Right atrium auricular region (tissue), 2 donors: ENCODE results near the gene SSBP4. TPM values are rescaled to one million over a fixed set of nuclear protein-coding genes. Genes with fewer than 3 reads are reported as not detected.
"Not testable (repeated sequence)": the region's sequence is repeated elsewhere in the genome, so short reads cannot be mapped to it uniquely, and the experiment has no call there.

Experiments
- DNase-seq: peaks from one replicate; pipeline ENCODE4 v3.0.0-alpha.2; 2019; ENCODE audit warnings: low spot score
- H3K27ac ChIP-seq, 2 donors: fragments of 200-600 bp; sonication (generic); 1 replicate in 1 of 2; 2 replicates in 1 of 2; pipeline ENCODE4 v1.5.1; 2016 to 2019
- H3K27me3 ChIP-seq, 2 donors: fragments of 200-600 bp; sonication (generic); one replicate each; pipeline versions ENCODE4 v1.5.1 to v1.6.0; 2017 to 2019
- H3K36me3 ChIP-seq: fragments of 200-600 bp; sonication (generic); one replicate; pipeline ENCODE4 v1.5.1; 2016
- H3K4me1 ChIP-seq, 2 donors: fragments of 200-600 bp; sonication (generic); one replicate each; pipeline versions ENCODE4 v1.5.1 to v1.6.0; 2017 to 2019
- H3K4me3 ChIP-seq, 2 donors: fragments of 200-600 bp; sonication (generic); 1 replicate in 1 of 2; 2 replicates in 1 of 2; pipeline ENCODE4 v1.5.1; 2017 to 2019; ENCODE audit warnings: mild to moderate bottlenecking in 1 of 2, moderate library complexity in 1 of 2
- H3K9me3 ChIP-seq, 2 donors: fragments of 200-600 bp; sonication (generic); one replicate each; pipeline ENCODE4 v1.5.1; 2019
- total RNA-seq, 2 donors: library from RNA; depleted of rRNA; stranded (reverse); fragments of >200 nt; gene quantifications; one replicate each; pipeline ENCODE4 v1.1.0, GENCODE V29; 2016
- TF ChIP-seq, protein P1 (sequence below), 2 donors: fragments of 200-600 bp; sonication (generic); IDR thresholded peaks; one replicate each; pipeline ENCODE4 v1.5.1; 2019; ENCODE audit warnings: antibody characterized with exemption in 2 of 2

Gene SSBP4
- total RNA-seq, 2 donors from 2014 or later, result 31.7 to 59.5 TPM

DNA sequence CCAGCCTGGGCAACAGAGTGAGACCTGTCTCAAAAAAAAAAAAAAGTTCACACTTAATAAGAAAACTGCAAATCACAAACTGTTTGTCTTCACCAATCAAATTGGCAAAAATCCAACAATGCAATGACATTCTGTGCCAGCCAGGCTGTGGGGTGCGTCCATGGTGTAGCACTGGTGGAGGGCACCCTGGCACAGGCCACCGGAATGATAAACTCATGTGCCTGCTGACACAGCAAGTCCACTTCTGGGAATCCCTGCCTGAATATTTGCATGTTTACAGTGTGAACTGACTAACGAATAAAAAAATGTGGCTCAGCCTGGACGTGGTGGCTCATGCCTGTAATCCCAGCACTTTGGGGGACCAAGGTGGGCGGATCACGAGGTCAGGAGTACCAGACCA, 20.2 kb upstream of the SSBP4 start:
- no peak overlapping the region for H3K4me3 ChIP-seq
- H3K27ac ChIP-seq, result no peak overlapping the region
- H3K9me3 ChIP-seq, result no peaks in the 10 kb centered on the region
- peaks cover 0 to 10% of the 10 kb centered on the region in 2 donors for H3K4me1 ChIP-seq
- no peaks in the 10 kb centered on the region for H3K36me3 ChIP-seq
- DNase-seq, result no peak
- TF ChIP-seq, protein P1, sequence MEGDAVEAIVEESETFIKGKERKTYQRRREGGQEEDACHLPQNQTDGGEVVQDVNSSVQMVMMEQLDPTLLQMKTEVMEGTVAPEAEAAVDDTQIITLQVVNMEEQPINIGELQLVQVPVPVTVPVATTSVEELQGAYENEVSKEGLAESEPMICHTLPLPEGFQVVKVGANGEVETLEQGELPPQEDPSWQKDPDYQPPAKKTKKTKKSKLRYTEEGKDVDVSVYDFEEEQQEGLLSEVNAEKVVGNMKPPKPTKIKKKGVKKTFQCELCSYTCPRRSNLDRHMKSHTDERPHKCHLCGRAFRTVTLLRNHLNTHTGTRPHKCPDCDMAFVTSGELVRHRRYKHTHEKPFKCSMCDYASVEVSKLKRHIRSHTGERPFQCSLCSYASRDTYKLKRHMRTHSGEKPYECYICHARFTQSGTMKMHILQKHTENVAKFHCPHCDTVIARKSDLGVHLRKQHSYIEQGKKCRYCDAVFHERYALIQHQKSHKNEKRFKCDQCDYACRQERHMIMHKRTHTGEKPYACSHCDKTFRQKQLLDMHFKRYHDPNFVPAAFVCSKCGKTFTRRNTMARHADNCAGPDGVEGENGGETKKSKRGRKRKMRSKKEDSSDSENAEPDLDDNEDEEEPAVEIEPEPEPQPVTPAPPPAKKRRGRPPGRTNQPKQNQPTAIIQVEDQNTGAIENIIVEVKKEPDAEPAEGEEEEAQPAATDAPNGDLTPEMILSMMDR (IDR thresholded peaks at IDR 0.05), result no peak
- H3K27me3 ChIP-seq, result no peaks in the 10 kb centered on the region

DNA sequence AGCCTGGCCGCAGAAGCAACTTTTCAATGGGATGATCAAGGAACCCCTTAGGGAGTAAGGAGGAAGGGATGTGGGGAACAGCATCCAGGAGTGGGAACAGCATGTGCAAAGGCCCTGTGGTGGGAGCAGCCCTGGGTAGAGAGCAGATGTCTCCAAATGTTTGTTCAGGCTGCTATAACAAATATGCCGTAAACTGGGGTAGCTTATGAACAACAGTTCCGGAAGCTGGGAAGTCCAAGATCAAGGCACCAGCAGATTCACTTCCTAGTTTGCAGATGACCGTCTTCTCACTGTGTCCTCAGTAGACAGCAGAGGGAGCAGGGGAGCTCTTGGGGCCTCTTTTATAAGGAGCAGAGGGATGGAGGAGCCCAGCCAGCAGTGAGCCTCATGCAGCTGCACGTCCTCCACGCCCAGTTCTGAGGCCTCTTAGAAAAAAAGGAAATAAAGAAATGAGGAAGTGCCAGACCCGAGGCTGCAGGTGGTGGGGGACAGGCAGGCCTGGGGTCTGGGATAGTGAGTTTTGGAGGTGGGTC, 17.6 kb upstream of the SSBP4 start:
- Histone ChIP-seq H3K9me3 (no peaks in the 10 kb centered on the region), H3K27ac (peak overlapping the region in 1 of 2 donors; percentile 39), H3K4me1 (peaks cover 0 to 10% of the 10 kb centered on the region in 2 donors), H3K27me3 (no peaks in the 10 kb centered on the region), H3K4me3 (no peak overlapping the region), H3K36me3 (no peaks in the 10 kb centered on the region)
- TF ChIP-seq, protein P1 (IDR thresholded peaks at IDR 0.05), result peak in 1 of 2 donors; percentile 34
- DNase-seq, result no peak

DNA sequence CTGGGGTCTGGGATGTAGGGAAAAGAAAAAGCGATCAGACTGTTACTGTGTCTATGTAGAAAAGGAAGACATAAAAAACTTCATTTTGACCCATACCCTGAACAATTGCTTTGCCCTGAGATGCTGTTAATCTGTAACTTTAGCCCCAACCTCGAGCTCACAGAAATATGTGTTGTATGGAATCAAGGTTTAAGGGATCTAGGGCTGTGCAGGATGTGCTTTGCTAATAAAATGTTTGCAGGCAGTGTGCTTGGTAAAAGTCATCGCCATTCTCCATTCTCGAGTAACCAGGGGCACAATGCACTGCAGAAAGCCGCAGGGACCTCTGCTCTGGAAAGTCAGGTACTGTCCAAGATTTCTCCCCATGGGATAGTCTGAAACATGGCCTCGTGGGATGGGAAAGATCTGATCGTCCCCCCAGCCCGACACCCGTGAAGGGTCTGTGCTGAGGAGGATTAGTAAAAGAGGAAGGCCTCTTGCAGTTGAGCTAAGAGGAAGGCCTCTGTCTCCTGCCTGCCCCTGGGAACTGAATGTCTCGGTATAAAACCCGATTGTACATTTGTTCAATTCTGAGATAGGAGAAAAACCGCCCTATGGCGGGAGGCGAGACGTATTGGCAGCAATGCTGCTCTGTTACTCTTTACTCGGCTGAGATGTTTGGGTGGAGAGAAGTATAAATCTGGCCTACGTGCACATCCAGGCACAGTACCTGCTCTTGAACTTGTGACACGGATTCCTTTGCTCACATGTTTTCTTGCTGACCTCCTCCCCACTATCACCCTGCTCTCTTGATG, 16.5 kb upstream of the SSBP4 start:
- not testable (repeated sequence) for H3K4me1 ChIP-seq, H3K4me3 ChIP-seq, DNase-seq, H3K9me3 ChIP-seq, H3K27me3 ChIP-seq, H3K36me3 ChIP-seq
- peak overlapping the region in 1 of 2 donors; percentile 39 for H3K27ac ChIP-seq

DNA sequence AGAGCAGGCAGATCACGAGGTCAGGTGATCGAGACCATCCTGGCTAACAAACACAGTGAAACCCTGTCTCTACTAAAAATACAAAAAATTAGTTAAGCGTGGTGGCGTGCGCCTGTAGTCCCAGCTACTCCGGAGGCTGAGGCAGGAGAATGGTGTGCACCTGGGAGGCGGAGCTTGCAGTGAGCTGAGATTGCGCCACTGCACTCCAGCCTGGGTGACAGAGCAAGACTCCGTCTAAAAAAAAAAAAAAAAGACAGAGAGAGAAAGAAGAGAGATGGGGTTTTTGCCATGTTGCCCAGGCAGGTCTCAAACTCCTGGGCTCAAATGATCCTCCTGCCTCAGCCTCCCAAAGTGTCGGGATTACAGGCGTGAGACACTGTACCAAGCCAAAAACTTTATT, 13.4 kb upstream of the SSBP4 start:
- H3K27me3 ChIP-seq, H3K9me3 ChIP-seq, H3K27ac ChIP-seq, H3K4me1 ChIP-seq, H3K4me3 ChIP-seq, DNase-seq, H3K36me3 ChIP-seq: not testable (repeated sequence)

DNA sequence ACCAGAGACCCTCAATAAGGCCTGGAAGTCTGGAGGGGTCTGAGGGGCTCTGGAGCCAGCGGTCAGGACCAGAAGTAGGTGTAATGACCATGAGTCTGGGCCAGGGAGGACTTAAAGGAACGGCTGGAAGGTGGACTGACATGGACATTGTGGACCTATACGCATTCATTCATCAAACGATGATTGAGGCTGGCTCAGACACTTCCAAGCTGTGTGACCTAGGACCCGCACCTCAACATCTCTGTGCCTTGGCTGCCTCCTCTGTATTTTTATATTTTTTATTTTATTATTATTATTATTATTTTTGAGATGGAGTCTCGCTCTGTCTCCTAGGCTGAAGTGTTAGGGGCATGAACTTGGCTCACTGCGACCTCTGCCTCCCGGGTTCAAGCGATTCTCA, 12.4 kb upstream of the SSBP4 start:
- Histone ChIP-seq H3K9me3 (no peaks in the 10 kb centered on the region), H3K36me3 (no peaks in the 10 kb centered on the region), H3K27me3 (no peaks in the 10 kb centered on the region), H3K4me3 (no peak overlapping the region), H3K4me1 (peaks cover 0 to 4% of the 10 kb centered on the region in 2 donors), H3K27ac (no peak overlapping the region)
- no peak for DNase-seq
- TF ChIP-seq, protein P1 (IDR thresholded peaks at IDR 0.05), result no peak

DNA sequence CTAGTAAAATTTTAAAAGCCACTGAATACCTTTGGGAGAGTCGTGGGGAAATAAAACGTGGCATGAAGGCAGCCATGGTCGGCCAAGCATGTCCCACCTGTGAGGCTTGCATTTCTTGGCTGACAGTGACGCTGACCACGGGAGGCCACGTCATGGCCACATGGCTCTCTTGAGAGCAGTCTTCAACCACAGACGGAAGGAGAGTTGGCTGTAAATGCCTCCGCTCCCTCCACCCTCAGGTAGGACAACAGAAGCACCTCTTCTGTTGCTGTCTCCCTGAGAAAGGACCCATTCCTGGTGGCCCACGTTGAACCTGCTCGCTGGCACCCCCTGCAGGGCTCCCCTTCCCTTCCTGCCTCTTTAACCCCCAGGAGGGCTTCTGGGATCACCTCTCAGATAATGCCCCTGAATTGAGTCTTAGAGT, 11.1 kb upstream of the SSBP4 start:
- no peaks in the 10 kb centered on the region for H3K36me3 ChIP-seq
- no peaks in the 10 kb centered on the region for H3K9me3 ChIP-seq
- no peaks in the 10 kb centered on the region for H3K27me3 ChIP-seq
- no peak overlapping the region for H3K4me3 ChIP-seq
- TF ChIP-seq, protein P1 (IDR thresholded peaks at IDR 0.05), result peak in 1 of 2 donors; percentile 40
- no peak overlapping the region for H3K27ac ChIP-seq
- no peak for DNase-seq
- no peaks in the 10 kb centered on the region for H3K4me1 ChIP-seq
